ENCODE measurements around the gene CCDC27.

DNA sequence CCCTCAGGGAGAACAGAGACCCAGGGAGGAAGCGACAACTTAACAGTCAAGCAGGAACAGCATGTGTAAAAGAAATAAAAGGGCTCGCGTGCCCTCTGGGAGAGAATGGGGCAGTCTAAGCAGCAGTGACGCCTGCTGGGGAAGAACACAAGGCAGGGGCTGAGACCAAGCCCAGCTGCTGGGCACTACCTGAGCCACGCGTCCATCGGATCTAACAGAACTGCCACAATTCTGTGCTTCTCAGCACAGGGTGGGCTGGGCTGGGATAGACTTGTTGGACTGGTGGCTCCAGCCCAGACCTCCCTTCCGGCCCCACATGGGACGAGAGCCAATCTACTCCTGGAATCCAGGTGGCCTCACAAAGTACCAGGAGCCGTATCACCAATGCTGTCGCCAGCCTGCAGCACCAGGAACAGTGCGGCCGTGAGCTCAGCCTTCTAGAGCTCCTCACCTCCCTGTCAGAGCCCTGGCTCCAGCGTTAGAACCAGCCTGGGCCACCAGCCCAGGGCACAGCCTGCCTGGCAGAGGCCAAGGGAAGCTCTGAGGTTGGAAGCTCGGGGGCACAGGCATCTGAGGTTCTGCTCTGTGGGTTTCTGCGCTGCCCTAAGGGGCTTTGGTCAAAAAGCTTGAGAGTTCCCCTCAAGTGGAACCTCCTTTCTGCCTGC, 36.6 kb downstream of the CCDC27 start:
- TF ChIP-seq, protein P1, sequence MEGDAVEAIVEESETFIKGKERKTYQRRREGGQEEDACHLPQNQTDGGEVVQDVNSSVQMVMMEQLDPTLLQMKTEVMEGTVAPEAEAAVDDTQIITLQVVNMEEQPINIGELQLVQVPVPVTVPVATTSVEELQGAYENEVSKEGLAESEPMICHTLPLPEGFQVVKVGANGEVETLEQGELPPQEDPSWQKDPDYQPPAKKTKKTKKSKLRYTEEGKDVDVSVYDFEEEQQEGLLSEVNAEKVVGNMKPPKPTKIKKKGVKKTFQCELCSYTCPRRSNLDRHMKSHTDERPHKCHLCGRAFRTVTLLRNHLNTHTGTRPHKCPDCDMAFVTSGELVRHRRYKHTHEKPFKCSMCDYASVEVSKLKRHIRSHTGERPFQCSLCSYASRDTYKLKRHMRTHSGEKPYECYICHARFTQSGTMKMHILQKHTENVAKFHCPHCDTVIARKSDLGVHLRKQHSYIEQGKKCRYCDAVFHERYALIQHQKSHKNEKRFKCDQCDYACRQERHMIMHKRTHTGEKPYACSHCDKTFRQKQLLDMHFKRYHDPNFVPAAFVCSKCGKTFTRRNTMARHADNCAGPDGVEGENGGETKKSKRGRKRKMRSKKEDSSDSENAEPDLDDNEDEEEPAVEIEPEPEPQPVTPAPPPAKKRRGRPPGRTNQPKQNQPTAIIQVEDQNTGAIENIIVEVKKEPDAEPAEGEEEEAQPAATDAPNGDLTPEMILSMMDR (IDR thresholded peaks at IDR 0.05) = no peak
- TF ChIP-seq POLR2AphosphoS5 (IDR thresholded peaks at IDR 0.05; ENCODE audit: low read depth, low read length) (no peak), SIN3A (IDR thresholded peaks at IDR 0.05; ENCODE audit: borderline replicate concordance, insufficient read depth, low read depth, low read length) (no peak)
- TF ChIP-seq, protein P2, sequence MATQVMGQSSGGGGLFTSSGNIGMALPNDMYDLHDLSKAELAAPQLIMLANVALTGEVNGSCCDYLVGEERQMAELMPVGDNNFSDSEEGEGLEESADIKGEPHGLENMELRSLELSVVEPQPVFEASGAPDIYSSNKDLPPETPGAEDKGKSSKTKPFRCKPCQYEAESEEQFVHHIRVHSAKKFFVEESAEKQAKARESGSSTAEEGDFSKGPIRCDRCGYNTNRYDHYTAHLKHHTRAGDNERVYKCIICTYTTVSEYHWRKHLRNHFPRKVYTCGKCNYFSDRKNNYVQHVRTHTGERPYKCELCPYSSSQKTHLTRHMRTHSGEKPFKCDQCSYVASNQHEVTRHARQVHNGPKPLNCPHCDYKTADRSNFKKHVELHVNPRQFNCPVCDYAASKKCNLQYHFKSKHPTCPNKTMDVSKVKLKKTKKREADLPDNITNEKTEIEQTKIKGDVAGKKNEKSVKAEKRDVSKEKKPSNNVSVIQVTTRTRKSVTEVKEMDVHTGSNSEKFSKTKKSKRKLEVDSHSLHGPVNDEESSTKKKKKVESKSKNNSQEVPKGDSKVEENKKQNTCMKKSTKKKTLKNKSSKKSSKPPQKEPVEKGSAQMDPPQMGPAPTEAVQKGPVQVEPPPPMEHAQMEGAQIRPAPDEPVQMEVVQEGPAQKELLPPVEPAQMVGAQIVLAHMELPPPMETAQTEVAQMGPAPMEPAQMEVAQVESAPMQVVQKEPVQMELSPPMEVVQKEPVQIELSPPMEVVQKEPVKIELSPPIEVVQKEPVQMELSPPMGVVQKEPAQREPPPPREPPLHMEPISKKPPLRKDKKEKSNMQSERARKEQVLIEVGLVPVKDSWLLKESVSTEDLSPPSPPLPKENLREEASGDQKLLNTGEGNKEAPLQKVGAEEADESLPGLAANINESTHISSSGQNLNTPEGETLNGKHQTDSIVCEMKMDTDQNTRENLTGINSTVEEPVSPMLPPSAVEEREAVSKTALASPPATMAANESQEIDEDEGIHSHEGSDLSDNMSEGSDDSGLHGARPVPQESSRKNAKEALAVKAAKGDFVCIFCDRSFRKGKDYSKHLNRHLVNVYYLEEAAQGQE (IDR thresholded peaks at IDR 0.05; ENCODE audit: insufficient read depth in 1 of 2, low read depth in 2 of 2, low read length in 1 of 2) = no peak
